HG03342 (cell line): ENCODE results near the gene FRAS1.
"Not testable (repeated sequence)": the region's sequence is repeated elsewhere in the genome, so short reads cannot be mapped to it uniquely, and the experiment has no call there.

Experiments used
- ATAC-seq: cut with Tn5 transposase; IDR thresholded peaks from one replicate; pipeline ENCODE4 v1.9.1; 2021; ENCODE audit warnings: mild to moderate bottlenecking, moderate library complexity; ENCODE audit not compliant: unreplicated experiment

Gene FRAS1

GRCh38 chr4:78210694-78211410 lies 153.7 kb downstream of the FRAS1 start:
- ATAC-seq, result no peak

- ATAC-seq, result no peak
Measured at GRCh38 chr4:78213218-78213617, 156.1 kb downstream of the FRAS1 start.

- ATAC-seq, result no peak
Measured at GRCh38 chr4:78214078-78214477, 157.0 kb downstream of the FRAS1 start.

GRCh38 chr4:78217557-78217956 lies 160.4 kb downstream of the FRAS1 start:
- no peak for ATAC-seq

GRCh38 chr4:78218260-78218659 lies 161.1 kb downstream of the FRAS1 start:
- ATAC-seq, result no peak

GRCh38 chr4:78219825-78220224 lies 162.7 kb downstream of the FRAS1 start:
- ATAC-seq, result no peak

- ATAC-seq, result no peak
Measured at GRCh38 chr4:78220283-78220682, 163.2 kb downstream of the FRAS1 start.

GRCh38 chr4:78222575-78223186 lies 165.6 kb downstream of the FRAS1 start:
- ATAC-seq, result no peak

- ATAC-seq, result no peak
Measured at GRCh38 chr4:78225236-78225635, 168.1 kb downstream of the FRAS1 start.

- no peak for ATAC-seq
Measured at GRCh38 chr4:78226279-78226678, 169.2 kb downstream of the FRAS1 start.

GRCh38 chr4:78227411-78228057 lies 170.4 kb downstream of the FRAS1 start:
- no peak for ATAC-seq

- no peak for ATAC-seq
Measured at GRCh38 chr4:78235800-78236199, 178.7 kb downstream of the FRAS1 start.

GRCh38 chr4:78237360-78237759 lies 180.2 kb downstream of the FRAS1 start:
- ATAC-seq, result no peak

- ATAC-seq, result no peak
Measured at GRCh38 chr4:78242071-78242470, 184.9 kb downstream of the FRAS1 start.

GRCh38 chr4:78244705-78245485 lies 187.8 kb downstream of the FRAS1 start:
- no peak for ATAC-seq

- ATAC-seq, result no peak
Measured at GRCh38 chr4:78247536-78248285, 190.6 kb downstream of the FRAS1 start.

- ATAC-seq, result peak; percentile 62
Measured at GRCh38 chr4:78250500-78250899, 193.4 kb downstream of the FRAS1 start.

GRCh38 chr4:78252773-78253172 lies 195.7 kb downstream of the FRAS1 start:
- ATAC-seq, result not testable (repeated sequence)

GRCh38 chr4:78254893-78255292 lies 197.8 kb downstream of the FRAS1 start:
- no peak for ATAC-seq

GRCh38 chr4:78265006-78265405 lies 207.9 kb downstream of the FRAS1 start:
- ATAC-seq, result no peak

- no peak for ATAC-seq
Measured at GRCh38 chr4:78267790-78268189, 210.7 kb downstream of the FRAS1 start.
